ENCODE data around the gene ZNF586.
A peak's percentile ranks its signal among the peaks of the same experiment; 100 is the strongest.
"Not testable (repeated sequence)": the region's sequence is repeated elsewhere in the genome, so short reads cannot be mapped to it uniquely, and the experiment has no call there.

The ZNF586 gene

GRCh38 chr19:57796580-57796979 lies 27.1 kb downstream of the ZNF586 start:
- H3K4me3 ChIP-seq (ENCODE audit: low read length in 2 of 2); H3K27ac ChIP-seq (ENCODE audit: low read length); H3K27me3 ChIP-seq (ENCODE audit: control insufficient read depth in 1 of 2, insufficient read depth in 2 of 2, low read length in 2 of 2); H3K9ac ChIP-seq (ENCODE audit: low read length in 2 of 2); H3K4me1 ChIP-seq (ENCODE audit: control insufficient read depth, insufficient read depth, low read length); H3K9me3 ChIP-seq (ENCODE audit: control insufficient read depth in 2 of 2, low read length in 2 of 2): not testable (repeated sequence)
- peaks cover 16 to 19% of the 10 kb centered on the region in 2 donors for H3K36me3 ChIP-seq (ENCODE audit: control insufficient read depth in 2 of 2, insufficient read depth in 2 of 2, low read length in 2 of 2)

GRCh38 chr19:57800696-57801095 lies 31.2 kb downstream of the ZNF586 start:
- H3K4me1 ChIP-seq (ENCODE audit: control insufficient read depth, insufficient read depth, low read length) = peaks cover 5% of the 10 kb centered on the region
- H3K36me3 ChIP-seq (ENCODE audit: control insufficient read depth in 2 of 2, insufficient read depth in 2 of 2, low read length in 2 of 2) = peaks cover 6 to 10% of the 10 kb centered on the region in 2 donors
- no peaks in the 10 kb centered on the region for H3K27me3 ChIP-seq (ENCODE audit: control insufficient read depth in 1 of 2, insufficient read depth in 2 of 2, low read length in 2 of 2)
- no peak overlapping the region for H3K4me3 ChIP-seq (ENCODE audit: low read length in 2 of 2)
- H3K9ac ChIP-seq (ENCODE audit: low read length in 2 of 2) = no peak overlapping the region
- H3K9me3 ChIP-seq (ENCODE audit: control insufficient read depth in 2 of 2, low read length in 2 of 2) = no peaks in the 10 kb centered on the region
- H3K27ac ChIP-seq (ENCODE audit: low read length) = no peak overlapping the region

- H3K36me3 ChIP-seq (ENCODE audit: control insufficient read depth in 2 of 2, insufficient read depth in 2 of 2, low read length in 2 of 2) = no peaks in the 10 kb centered on the region
- no peaks in the 10 kb centered on the region for H3K9me3 ChIP-seq (ENCODE audit: control insufficient read depth in 2 of 2, low read length in 2 of 2)
- H3K9ac ChIP-seq (ENCODE audit: low read length in 2 of 2) = no peak overlapping the region
- H3K27me3 ChIP-seq (ENCODE audit: control insufficient read depth in 1 of 2, insufficient read depth in 2 of 2, low read length in 2 of 2) = no peaks in the 10 kb centered on the region
- peaks cover 5% of the 10 kb centered on the region for H3K4me1 ChIP-seq (ENCODE audit: control insufficient read depth, insufficient read depth, low read length)
- H3K4me3 ChIP-seq (ENCODE audit: low read length in 2 of 2) = peak overlapping the region in 1 of 2 donors; percentile 8
- peak overlapping the region; percentile 38 for H3K27ac ChIP-seq (ENCODE audit: low read length)
Measured at GRCh38 chr19:57802269-57802668, 32.8 kb downstream of the ZNF586 start.

GRCh38 chr19:57803265-57803593 lies 33.8 kb downstream of the ZNF586 start:
- Histone ChIP-seq H3K4me3 (ENCODE audit: low read length in 2 of 2) (peak overlapping the region; percentile 73 to 82), H3K4me1 (ENCODE audit: control insufficient read depth, insufficient read depth, low read length) (peaks cover 5% of the 10 kb centered on the region), H3K9ac (ENCODE audit: low read length in 2 of 2) (peak overlapping the region; percentile 68 to 79), H3K27ac (ENCODE audit: low read length) (peak overlapping the region; percentile 60), H3K9me3 (ENCODE audit: control insufficient read depth in 2 of 2, low read length in 2 of 2) (no peaks in the 10 kb centered on the region), H3K27me3 (ENCODE audit: control insufficient read depth in 1 of 2, insufficient read depth in 2 of 2, low read length in 2 of 2) (no peaks in the 10 kb centered on the region), H3K36me3 (ENCODE audit: control insufficient read depth in 2 of 2, insufficient read depth in 2 of 2, low read length in 2 of 2) (peaks cover 0 to 4% of the 10 kb centered on the region in 2 donors)

GRCh38 chr19:57803594-57804325 lies 34.3 kb downstream of the ZNF586 start:
- H3K36me3 ChIP-seq (ENCODE audit: control insufficient read depth in 2 of 2, insufficient read depth in 2 of 2, low read length in 2 of 2) = peaks cover 0 to 7% of the 10 kb centered on the region in 2 donors
- peak overlapping the region; percentile 73 to 82 for H3K4me3 ChIP-seq (ENCODE audit: low read length in 2 of 2)
- peak overlapping the region; percentile 68 to 79 for H3K9ac ChIP-seq (ENCODE audit: low read length in 2 of 2)
- H3K4me1 ChIP-seq (ENCODE audit: control insufficient read depth, insufficient read depth, low read length) = peaks cover 5% of the 10 kb centered on the region
- H3K9me3 ChIP-seq (ENCODE audit: control insufficient read depth in 2 of 2, low read length in 2 of 2) = no peaks in the 10 kb centered on the region
- H3K27me3 ChIP-seq (ENCODE audit: control insufficient read depth in 1 of 2, insufficient read depth in 2 of 2, low read length in 2 of 2) = no peaks in the 10 kb centered on the region
- peak overlapping the region; percentile 60 for H3K27ac ChIP-seq (ENCODE audit: low read length)

- peaks cover 3 to 22% of the 10 kb centered on the region in 2 donors for H3K36me3 ChIP-seq (ENCODE audit: control insufficient read depth in 2 of 2, insufficient read depth in 2 of 2, low read length in 2 of 2)
- no peak overlapping the region for H3K9ac ChIP-seq (ENCODE audit: low read length in 2 of 2)
- no peak overlapping the region for H3K4me3 ChIP-seq (ENCODE audit: low read length in 2 of 2)
- H3K27ac ChIP-seq (ENCODE audit: low read length) = no peak overlapping the region
- H3K4me1 ChIP-seq (ENCODE audit: control insufficient read depth, insufficient read depth, low read length) = peaks cover 2% of the 10 kb centered on the region
- no peaks in the 10 kb centered on the region for H3K9me3 ChIP-seq (ENCODE audit: control insufficient read depth in 2 of 2, low read length in 2 of 2)
- H3K27me3 ChIP-seq (ENCODE audit: control insufficient read depth in 1 of 2, insufficient read depth in 2 of 2, low read length in 2 of 2) = no peaks in the 10 kb centered on the region
Measured at GRCh38 chr19:57807541-57807940, 38.1 kb downstream of the ZNF586 start.

GRCh38 chr19:57810410-57811295 lies 41.2 kb downstream of the ZNF586 start:
- H3K9ac ChIP-seq (ENCODE audit: low read length in 2 of 2); H3K27ac ChIP-seq (ENCODE audit: low read length); H3K4me1 ChIP-seq (ENCODE audit: control insufficient read depth, insufficient read depth, low read length); H3K27me3 ChIP-seq (ENCODE audit: control insufficient read depth in 1 of 2, insufficient read depth in 2 of 2, low read length in 2 of 2); H3K4me3 ChIP-seq (ENCODE audit: low read length in 2 of 2); H3K9me3 ChIP-seq (ENCODE audit: control insufficient read depth in 2 of 2, low read length in 2 of 2): not testable (repeated sequence)
- peaks cover 3 to 22% of the 10 kb centered on the region in 2 donors for H3K36me3 ChIP-seq (ENCODE audit: control insufficient read depth in 2 of 2, insufficient read depth in 2 of 2, low read length in 2 of 2)

- Histone ChIP-seq H3K27me3 (ENCODE audit: control insufficient read depth in 1 of 2, insufficient read depth in 2 of 2, low read length in 2 of 2) (no peaks in the 10 kb centered on the region), H3K27ac (ENCODE audit: low read length) (no peak overlapping the region), H3K4me1 (ENCODE audit: control insufficient read depth, insufficient read depth, low read length) (peaks cover 10% of the 10 kb centered on the region), H3K4me3 (ENCODE audit: low read length in 2 of 2) (no peak overlapping the region), H3K36me3 (ENCODE audit: control insufficient read depth in 2 of 2, insufficient read depth in 2 of 2, low read length in 2 of 2) (peaks cover 3 to 22% of the 10 kb centered on the region in 2 donors), H3K9ac (ENCODE audit: low read length in 2 of 2) (no peak overlapping the region), H3K9me3 (ENCODE audit: control insufficient read depth in 2 of 2, low read length in 2 of 2) (no peaks in the 10 kb centered on the region)
Measured at GRCh38 chr19:57812226-57812625, 42.8 kb downstream of the ZNF586 start.

GRCh38 chr19:57812975-57813820 lies 43.7 kb downstream of the ZNF586 start:
- H3K9ac ChIP-seq (ENCODE audit: low read length in 2 of 2) = not testable (repeated sequence)

GRCh38 chr19:57813919-57814504 lies 44.5 kb downstream of the ZNF586 start:
- H3K9ac ChIP-seq (ENCODE audit: low read length in 2 of 2) = peak overlapping the region; percentile 83 to 90
- peaks cover 3 to 14% of the 10 kb centered on the region in 2 donors for H3K36me3 ChIP-seq (ENCODE audit: control insufficient read depth in 2 of 2, insufficient read depth in 2 of 2, low read length in 2 of 2)
- H3K27me3 ChIP-seq (ENCODE audit: control insufficient read depth in 1 of 2, insufficient read depth in 2 of 2, low read length in 2 of 2) = no peaks in the 10 kb centered on the region
- H3K4me1 ChIP-seq (ENCODE audit: control insufficient read depth, insufficient read depth, low read length) = peaks cover 10% of the 10 kb centered on the region
- no peaks in the 10 kb centered on the region for H3K9me3 ChIP-seq (ENCODE audit: control insufficient read depth in 2 of 2, low read length in 2 of 2)
- H3K4me3 ChIP-seq (ENCODE audit: low read length in 2 of 2) = peak overlapping the region; percentile 88 to 98
- peak overlapping the region; percentile 53 for H3K27ac ChIP-seq (ENCODE audit: low read length)

More at GRCh38 chr19:57812975-57813820, 43.7 kb downstream of the ZNF586 start:
- not testable (repeated sequence) for H3K27ac ChIP-seq (ENCODE audit: low read length); H3K4me3 ChIP-seq (ENCODE audit: low read length in 2 of 2); H3K4me1 ChIP-seq (ENCODE audit: control insufficient read depth, insufficient read depth, low read length); H3K27me3 ChIP-seq (ENCODE audit: control insufficient read depth in 1 of 2, insufficient read depth in 2 of 2, low read length in 2 of 2); H3K9me3 ChIP-seq (ENCODE audit: control insufficient read depth in 2 of 2, low read length in 2 of 2)
- peaks cover 3 to 18% of the 10 kb centered on the region in 2 donors for H3K36me3 ChIP-seq (ENCODE audit: control insufficient read depth in 2 of 2, insufficient read depth in 2 of 2, low read length in 2 of 2)

All from stomach smooth muscle (tissue), 2 donors.